SK-N-SH (cell line): Measurements from ENCODE around the gene HOPX. TPM values are rescaled to one million over a fixed set of nuclear protein-coding genes. Genes with fewer than 3 reads are reported as not detected.

Source experiments
- CTCF ChIA-PET: fragments of 300-600, 350-600 bp; formaldehyde crosslinking; extraction: SDS; loops from one replicate; lab custom pipeline; 2021; lab: Yijun Ruan, JAX
- POLR2A ChIA-PET: fragments of 350-600 bp; sonication (Branson Sonifier 250); formaldehyde crosslinking; extraction: SDS; loops from one replicate; lab custom pipeline; 2020; ENCODE audit warnings: antibody characterized with exemption, inconsistent platforms; lab: Yijun Ruan, JAX
- DNase-seq: peaks from one replicate; pipeline ENCODE4 v3.0.0; 2012
- H2AFZ ChIP-seq: fragments of 200-600 bp; sonication (generic); 2 replicates; pipeline ENCODE4 v1.8.1; 2016; ENCODE audit warnings: antibody characterized with exemption, mild to moderate bottlenecking, low read depth
- H3F3A ChIP-seq: fragments of 200-600 bp; sonication (generic); replicated peaks from 2 replicates; pipeline ENCODE3; 2016; ENCODE audit warnings: antibody characterized with exemption, mild to moderate bottlenecking; ENCODE audit not compliant: insufficient read depth
- H3K27ac ChIP-seq, 2 experiments: fragments of 200-500 bp in 1 of 2; fragments of 200-600 bp in 1 of 2; sonication (Bioruptor generic) in 1 of 2; sonication (generic), shearing (Covaris generic) in 1 of 2; 2 replicates each; pipeline versions ENCODE4 v1.5.1 to v1.6.1; 2014 to 2016; ENCODE audit warnings: low read depth in 2 of 2, inconsistent platforms in 1 of 2, low read length in 1 of 2, mild to moderate bottlenecking in 1 of 2, mixed read lengths in 1 of 2
- H3K27me3 ChIP-seq: fragments of 200-600 bp; sonication (generic), shearing (Covaris generic); 2 replicates; pipeline ENCODE4 v1.6.1; 2016; ENCODE audit warnings: mixed run types; ENCODE audit not compliant: insufficient read depth
- H3K36me3 ChIP-seq, 2 experiments: fragments of 200-500 bp in 1 of 2; fragments of 200-600 bp in 1 of 2; sonication (Bioruptor generic) in 1 of 2; sonication (generic) in 1 of 2; replicated peaks in 1 of 2; 2 replicates each; pipeline versions ENCODE3 to v1.5.1; 2014 to 2016; ENCODE audit warnings: low read length in 1 of 2, mild to moderate bottlenecking in 1 of 2; ENCODE audit not compliant: insufficient read depth in 2 of 2, control insufficient read depth in 1 of 2
- H3K4me1 ChIP-seq, 2 experiments: fragments of 200-500 bp in 1 of 2; fragments of 200-600 bp in 1 of 2; sonication (Bioruptor generic) in 1 of 2; sonication (generic), shearing (Covaris generic) in 1 of 2; 2 replicates each; pipeline versions ENCODE4 v1.5.1 to v1.6.1; 2014 to 2016; ENCODE audit warnings: low read depth in 1 of 2, low read length in 1 of 2, mixed run types in 1 of 2; ENCODE audit not compliant: insufficient read depth in 2 of 2, control insufficient read depth in 1 of 2
- H3K4me2 ChIP-seq: fragments of 200-600 bp; sonication (generic), shearing (Covaris generic); 2 replicates; pipeline ENCODE4 v1.6.1; 2017; ENCODE audit warnings: mixed run types
- H3K4me3 ChIP-seq, 2 experiments: fragments of 200-500 bp in 1 of 2; fragments of 200-600 bp in 1 of 2; sonication (Bioruptor generic) in 1 of 2; sonication (generic), shearing (Covaris generic) in 1 of 2; 2 replicates each; pipeline versions ENCODE4 v1.5.1 to v1.8.1; 2014 to 2016; ENCODE audit warnings: low read depth in 2 of 2, inconsistent platforms in 1 of 2, low read length in 1 of 2, mild to moderate bottlenecking in 1 of 2, mixed read lengths in 1 of 2, moderate library complexity in 1 of 2
- H3K79me2 ChIP-seq: fragments of 200-600 bp; sonication (generic); 2 replicates; pipeline ENCODE4 v1.8.1; 2017; ENCODE audit warnings: mild to moderate bottlenecking; ENCODE audit not compliant: insufficient read depth
- H3K9ac ChIP-seq: fragments of 200-600 bp; sonication (generic); 2 replicates; pipeline ENCODE4 v1.6.1; 2017; ENCODE audit warnings: mixed run types
- H3K9me2 ChIP-seq: fragments of 200-600 bp; sonication (generic); 2 replicates; pipeline ENCODE4 v1.6.1; 2017; ENCODE audit warnings: mixed run types
- H3K9me3 ChIP-seq: fragments of 200-600 bp; sonication (generic); 2 replicates; pipeline ENCODE4 v1.6.1; 2017; ENCODE audit warnings: mixed run types, mild to moderate bottlenecking, moderate library complexity
- H4K20me1 ChIP-seq: fragments of 200-600 bp; sonication (generic); 2 replicates; pipeline ENCODE4 v1.6.1; 2017; ENCODE audit warnings: mild to moderate bottlenecking, mixed run types; ENCODE audit not compliant: insufficient read depth
- ELF1 ChIP-seq: IDR thresholded peaks from 2 replicates; pipeline ENCODE4 v1.4.0; 2012
- EP300 ChIP-seq, 2 experiments: IDR thresholded peaks; 2 replicates each; pipeline versions ENCODE4 v1.4.0 to v1.6.1; 2012; ENCODE audit warnings: borderline replicate concordance in 1 of 2, low read depth in 1 of 2, low read length in 1 of 2
- EZH2phosphoT487 ChIP-seq: fragments of 200-600 bp; sonication (generic); IDR thresholded peaks from 2 replicates; pipeline ENCODE4 v1.6.1; 2017; ENCODE audit warnings: low read depth, mixed run types, mild to moderate bottlenecking, antibody characterized with exemption, moderate library complexity, borderline replicate concordance
- FOSL2 ChIP-seq: IDR thresholded peaks from 2 replicates; pipeline ENCODE4 v1.4.0; 2012; ENCODE audit warnings: low read depth, mild to moderate bottlenecking, moderate library complexity, borderline replicate concordance
- FOXJ3 ChIP-seq: sonication (generic); formaldehyde crosslinking; IDR thresholded peaks from 2 replicates; pipeline ENCODE4 v1.5.1; 2020; ENCODE audit warnings: mild to moderate bottlenecking, missing genetic modification reagents
- JUND ChIP-seq: IDR thresholded peaks from 2 replicates; pipeline ENCODE4 v1.4.0; 2012
- MEF2A ChIP-seq: IDR thresholded peaks from 2 replicates; pipeline ENCODE4 v1.4.0; 2012; ENCODE audit warnings: low read depth, borderline replicate concordance
- NFIC ChIP-seq: IDR thresholded peaks from 2 replicates; pipeline ENCODE4 v1.4.0; 2012; ENCODE audit warnings: borderline replicate concordance
- SIN3A ChIP-seq: IDR thresholded peaks from 2 replicates; pipeline ENCODE4 v1.6.1; 2012; ENCODE audit warnings: low read depth, mild to moderate bottlenecking, low read length, moderate library complexity, borderline replicate concordance
- SMC3 ChIP-seq: IDR thresholded peaks from 2 replicates; pipeline ENCODE4 v1.6.1; 2012; ENCODE audit warnings: low read depth, low read length, improper control_type of control experiment
- TAF1 ChIP-seq: IDR thresholded peaks from 2 replicates; pipeline ENCODE4 v1.6.1; 2012; ENCODE audit warnings: low read depth, mild to moderate bottlenecking, low read length, moderate library complexity, borderline replicate concordance
- TCF12 ChIP-seq: IDR thresholded peaks from 2 replicates; pipeline ENCODE4 v1.4.0; 2012
- TEAD4 ChIP-seq: IDR thresholded peaks from 2 replicates; pipeline ENCODE4 v1.4.0; 2012; ENCODE audit warnings: mild to moderate bottlenecking, borderline replicate concordance; ENCODE audit not compliant: insufficient read depth
- WGBS: methylation state at CpG from one replicate; pipeline ENCODE4 v1.1.6; 2017; ENCODE audit warnings: low lambda C conversion rate; 5-methylcytosine and 5-hydroxymethylcytosine counted together
- polyA plus RNA-seq, 3 experiments: library from polyadenylated mRNA; depleted of rRNA; stranded (reverse); fragments of >200 nt; gene quantifications; 2 replicates each; pipeline ENCODE4 v1.2.3, GENCODE V29; 2012
- TF ChIP-seq, protein P1 (sequence below): IDR thresholded peaks from 2 replicates; pipeline ENCODE4 v1.6.1; 2012; ENCODE audit warnings: mild to moderate bottlenecking, low read depth, low read length, moderate library complexity
- TF ChIP-seq, protein P2 (sequence below): IDR thresholded peaks from 2 replicates; pipeline ENCODE4; 2012

The HOPX gene
- polyA plus RNA-seq, 1 of the 3 experiments (the other 2 are of a cell fraction) = 0.05 TPM

DNA sequence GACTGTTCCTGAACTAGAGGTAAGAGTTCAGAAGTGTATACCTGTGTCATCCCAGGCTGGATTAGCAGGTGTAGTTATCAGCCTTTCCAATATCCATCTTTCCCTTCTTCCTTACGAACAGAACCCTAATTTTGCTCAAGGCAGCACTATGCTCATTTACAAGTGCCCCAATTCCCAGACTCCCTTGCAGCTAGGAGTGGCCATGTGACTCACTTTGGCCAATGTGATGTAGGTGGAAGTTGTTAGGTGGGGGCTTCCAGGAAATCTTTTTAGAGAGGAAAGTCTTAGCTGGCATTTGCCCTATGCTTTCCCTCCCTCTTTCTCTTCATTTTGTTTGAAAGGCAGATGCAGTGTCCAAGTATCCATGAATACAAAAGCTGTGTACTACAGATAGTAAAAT, 34.8 kb downstream of the HOPX start:
- Histone ChIP-seq H3K9me3 (no peaks in the 10 kb centered on the region), H3K27me3 (no peaks in the 10 kb centered on the region), H3K4me1 (no peaks in the 10 kb centered on the region), H3K4me2 (no peak overlapping the region), H3F3A (peaks cover 17% of the 10 kb centered on the region), H3K79me2 (no peaks in the 10 kb centered on the region), H4K20me1 (peaks cover 3% of the 10 kb centered on the region; the same call in 1 of the 2 replicates), H3K27ac (no peak overlapping the region), H3K4me3 (no peak overlapping the region), H3K9me2 (no peaks in the 10 kb centered on the region), H3K9ac (no peak overlapping the region), H3K36me3 (no peaks in the 10 kb centered on the region), H2AFZ (no peak overlapping the region)
- POLR2A ChIA-PET = no interaction called here
- TF ChIP-seq EP300 (IDR thresholded peaks at IDR 0.05; ENCODE audit: borderline replicate concordance in 1 of 2, low read depth in 1 of 2, low read length in 1 of 2) (no peak), SMC3 (no peak), FOXJ3 (CRISPR knock-in tag) (no peak), FOSL2 (no peak), TAF1 (no peak), SIN3A (no peak), JUND (no peak), MEF2A (no peak), TEAD4 (no peak)
- TF ChIP-seq, protein P1, sequence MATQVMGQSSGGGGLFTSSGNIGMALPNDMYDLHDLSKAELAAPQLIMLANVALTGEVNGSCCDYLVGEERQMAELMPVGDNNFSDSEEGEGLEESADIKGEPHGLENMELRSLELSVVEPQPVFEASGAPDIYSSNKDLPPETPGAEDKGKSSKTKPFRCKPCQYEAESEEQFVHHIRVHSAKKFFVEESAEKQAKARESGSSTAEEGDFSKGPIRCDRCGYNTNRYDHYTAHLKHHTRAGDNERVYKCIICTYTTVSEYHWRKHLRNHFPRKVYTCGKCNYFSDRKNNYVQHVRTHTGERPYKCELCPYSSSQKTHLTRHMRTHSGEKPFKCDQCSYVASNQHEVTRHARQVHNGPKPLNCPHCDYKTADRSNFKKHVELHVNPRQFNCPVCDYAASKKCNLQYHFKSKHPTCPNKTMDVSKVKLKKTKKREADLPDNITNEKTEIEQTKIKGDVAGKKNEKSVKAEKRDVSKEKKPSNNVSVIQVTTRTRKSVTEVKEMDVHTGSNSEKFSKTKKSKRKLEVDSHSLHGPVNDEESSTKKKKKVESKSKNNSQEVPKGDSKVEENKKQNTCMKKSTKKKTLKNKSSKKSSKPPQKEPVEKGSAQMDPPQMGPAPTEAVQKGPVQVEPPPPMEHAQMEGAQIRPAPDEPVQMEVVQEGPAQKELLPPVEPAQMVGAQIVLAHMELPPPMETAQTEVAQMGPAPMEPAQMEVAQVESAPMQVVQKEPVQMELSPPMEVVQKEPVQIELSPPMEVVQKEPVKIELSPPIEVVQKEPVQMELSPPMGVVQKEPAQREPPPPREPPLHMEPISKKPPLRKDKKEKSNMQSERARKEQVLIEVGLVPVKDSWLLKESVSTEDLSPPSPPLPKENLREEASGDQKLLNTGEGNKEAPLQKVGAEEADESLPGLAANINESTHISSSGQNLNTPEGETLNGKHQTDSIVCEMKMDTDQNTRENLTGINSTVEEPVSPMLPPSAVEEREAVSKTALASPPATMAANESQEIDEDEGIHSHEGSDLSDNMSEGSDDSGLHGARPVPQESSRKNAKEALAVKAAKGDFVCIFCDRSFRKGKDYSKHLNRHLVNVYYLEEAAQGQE = no peak
- TF ChIP-seq, protein P2, sequence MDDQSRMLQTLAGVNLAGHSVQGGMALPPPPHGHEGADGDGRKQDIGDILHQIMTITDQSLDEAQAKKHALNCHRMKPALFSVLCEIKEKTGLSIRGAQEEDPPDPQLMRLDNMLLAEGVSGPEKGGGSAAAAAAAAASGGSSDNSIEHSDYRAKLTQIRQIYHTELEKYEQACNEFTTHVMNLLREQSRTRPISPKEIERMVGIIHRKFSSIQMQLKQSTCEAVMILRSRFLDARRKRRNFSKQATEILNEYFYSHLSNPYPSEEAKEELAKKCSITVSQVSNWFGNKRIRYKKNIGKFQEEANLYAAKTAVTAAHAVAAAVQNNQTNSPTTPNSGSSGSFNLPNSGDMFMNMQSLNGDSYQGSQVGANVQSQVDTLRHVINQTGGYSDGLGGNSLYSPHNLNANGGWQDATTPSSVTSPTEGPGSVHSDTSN = no peak
- CTCF ChIA-PET = interaction anchor here (1.3 kb wide), 1 partner anchor 12 kb away, joined by 3 read pairs; no protein-coding TSS in a partner anchor
- WGBS = 30% methylated on average over 1 of the region's 1 CpG
- no peak for DNase-seq

DNA sequence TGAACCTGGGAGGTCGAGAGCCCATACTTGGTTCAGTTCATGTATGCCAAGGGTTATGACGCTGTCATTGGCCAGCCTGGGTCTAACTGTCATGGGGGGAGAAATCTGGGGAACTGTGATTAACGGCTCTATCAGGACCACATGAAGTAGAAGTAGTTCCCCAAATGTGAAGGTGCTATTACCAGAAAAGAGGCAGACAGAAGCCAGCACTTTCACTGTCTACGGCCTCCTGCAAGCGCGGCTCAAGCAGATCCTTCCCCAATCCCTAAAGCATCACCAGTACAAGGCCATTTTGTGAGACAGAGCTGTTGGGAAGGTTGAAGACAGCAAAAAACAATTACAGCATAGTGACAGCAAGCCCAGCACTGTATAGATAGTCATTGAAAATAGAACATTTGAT, 37.5 kb downstream of the HOPX start:
- ChIA-PET CTCF (no interaction called here), POLR2A (no interaction called here)
- no peak for DNase-seq
- TF ChIP-seq ELF1 (no peak), EZH2phosphoT487 (no peak), TAF1 (no peak), TEAD4 (no peak), TCF12 (no peak), SIN3A (no peak), NFIC (no peak)
- TF ChIP-seq, protein P2 = no peak
- Histone ChIP-seq H3K4me2 (no peak overlapping the region), H3K9ac (no peak overlapping the region), H3K79me2 (no peaks in the 10 kb centered on the region), H4K20me1 (peaks cover 3% of the 10 kb centered on the region; the same call in 1 of the 2 replicates), H3K27me3 (no peaks in the 10 kb centered on the region), H3K9me2 (no peaks in the 10 kb centered on the region), H3F3A (peaks cover 21% of the 10 kb centered on the region), H3K27ac (no peak overlapping the region), H2AFZ (no peak overlapping the region), H3K4me1 (no peaks in the 10 kb centered on the region), H3K4me3 (no peak overlapping the region), H3K9me3 (no peaks in the 10 kb centered on the region), H3K36me3 (no peaks in the 10 kb centered on the region)
- WGBS = 87% methylated on average over 6 of the region's 6 CpGs
